IPS DF 19.7 (cell line): ENCODE measurements around the gene CPA5.

ENCODE experiments used
- DNase-seq: peaks from one replicate; pipeline ENCODE4 v3.0.0-alpha.2; 2013; ENCODE audit warnings: low read depth, low spot score

CPA5 gene

GRCh38 chr7:130332259-130333053, 12.2 kb upstream of the CPA5 start:
- no peak for DNase-seq

GRCh38 chr7:130333832-130334231, 10.8 kb upstream of the CPA5 start:
- DNase-seq: no peak

GRCh38 chr7:130334274-130334673, 10.3 kb upstream of the CPA5 start:
- DNase-seq: no peak

GRCh38 chr7:130337410-130337971, 7.1 kb upstream of the CPA5 start:
- DNase-seq: no peak

GRCh38 chr7:130338233-130338632, 6.4 kb upstream of the CPA5 start:
- no peak for DNase-seq

GRCh38 chr7:130341882-130342281, 2.7 kb upstream of the CPA5 start:
- DNase-seq: no peak

DNA sequence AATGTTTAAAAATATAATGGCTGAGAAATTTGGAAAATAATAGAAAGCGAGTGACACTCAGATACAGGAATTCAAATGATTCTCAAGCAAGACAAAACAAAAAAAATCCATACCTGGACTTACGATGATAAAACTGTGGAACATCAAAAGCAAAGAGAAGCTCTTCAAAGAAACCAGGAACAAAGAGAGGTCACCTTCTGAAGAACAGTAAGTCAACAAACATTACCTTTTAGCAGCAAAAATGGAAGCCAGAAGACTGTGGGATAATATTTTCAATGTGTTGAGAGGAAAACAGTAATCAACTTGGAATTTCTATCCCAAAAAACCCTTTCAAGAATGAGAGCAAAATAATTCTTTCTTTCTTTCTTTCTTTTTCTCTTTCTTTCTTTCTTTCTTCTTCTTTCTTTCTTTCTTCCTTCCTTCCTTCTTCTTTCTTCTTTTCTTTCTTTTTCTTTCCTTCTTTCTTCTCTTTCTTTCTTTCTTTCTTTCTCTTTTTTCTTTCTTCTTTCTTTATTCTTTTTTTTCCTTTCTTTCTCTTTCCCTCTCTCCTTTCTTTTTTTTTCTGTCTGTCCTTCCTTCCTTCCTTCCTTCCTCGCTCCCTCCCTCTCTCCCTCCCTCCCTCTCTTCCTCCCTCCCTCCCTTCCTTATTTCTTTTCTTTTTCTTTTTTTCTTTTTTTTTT, 1.8 kb upstream of the CPA5 start:
- DNase-seq: no peak

- DNase-seq: no peak
These were observed 520 bp downstream of the CPA5 start for GRCh38 chr7:130345136-130345535.

DNA sequence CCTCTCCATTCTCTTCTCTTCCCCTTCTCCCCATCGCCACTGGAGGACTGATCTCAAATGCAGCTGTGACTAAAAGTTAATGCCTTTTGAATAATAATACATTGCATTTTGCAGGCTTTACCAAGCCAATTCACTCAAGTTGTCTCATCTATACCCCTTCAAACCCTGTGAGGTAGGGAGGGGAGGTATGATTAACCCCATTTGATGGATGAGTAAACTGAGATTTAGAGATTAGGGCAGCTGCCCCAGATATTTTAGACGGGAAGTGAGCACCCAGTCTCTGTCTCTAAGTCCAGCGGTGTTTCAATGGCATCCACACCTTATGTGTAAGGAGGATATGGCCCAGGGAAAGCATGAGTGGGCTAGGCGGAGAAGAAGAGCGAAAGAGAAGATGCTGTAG, 1.1 kb downstream of the CPA5 start:
- no peak for DNase-seq

DNA sequence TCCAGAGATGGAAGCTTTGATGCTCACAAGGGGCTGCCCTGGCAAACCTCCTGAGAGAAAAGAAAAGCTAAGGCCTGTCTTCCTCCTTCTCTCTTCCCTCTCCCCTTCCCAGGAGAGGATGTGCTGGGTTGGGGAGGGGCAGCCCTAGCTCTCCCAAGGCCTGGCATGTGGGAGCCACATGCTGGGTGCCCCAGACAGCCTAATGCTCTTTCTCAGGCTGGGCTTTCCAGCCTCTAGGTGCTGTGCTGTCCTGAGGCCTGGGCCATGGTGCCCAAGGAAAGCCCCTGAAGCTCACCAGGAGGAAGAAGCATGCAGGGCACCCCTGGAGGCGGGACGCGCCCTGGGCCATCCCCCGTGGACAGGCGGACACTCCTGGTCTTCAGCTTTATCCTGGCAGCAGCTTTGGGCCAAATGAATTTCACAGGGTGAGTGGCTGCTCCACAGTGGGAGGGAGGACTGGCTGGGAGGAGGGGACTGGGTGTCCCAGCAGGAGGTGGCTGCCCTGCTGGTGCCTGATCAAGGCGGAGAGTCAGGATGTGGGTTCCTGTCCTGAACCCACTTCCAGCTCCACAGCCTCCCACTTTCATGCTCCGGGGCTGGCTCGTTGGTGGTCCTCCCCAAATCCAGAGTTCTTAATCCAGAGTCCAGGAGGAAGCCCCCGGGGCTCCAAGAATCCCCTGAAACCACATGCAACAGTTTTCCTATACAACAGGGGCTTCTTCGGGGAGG, 1.7 kb downstream of the CPA5 start:
- no peak for DNase-seq

GRCh38 chr7:130346941-130347340, 2.3 kb downstream of the CPA5 start:
- no peak for DNase-seq

DNA sequence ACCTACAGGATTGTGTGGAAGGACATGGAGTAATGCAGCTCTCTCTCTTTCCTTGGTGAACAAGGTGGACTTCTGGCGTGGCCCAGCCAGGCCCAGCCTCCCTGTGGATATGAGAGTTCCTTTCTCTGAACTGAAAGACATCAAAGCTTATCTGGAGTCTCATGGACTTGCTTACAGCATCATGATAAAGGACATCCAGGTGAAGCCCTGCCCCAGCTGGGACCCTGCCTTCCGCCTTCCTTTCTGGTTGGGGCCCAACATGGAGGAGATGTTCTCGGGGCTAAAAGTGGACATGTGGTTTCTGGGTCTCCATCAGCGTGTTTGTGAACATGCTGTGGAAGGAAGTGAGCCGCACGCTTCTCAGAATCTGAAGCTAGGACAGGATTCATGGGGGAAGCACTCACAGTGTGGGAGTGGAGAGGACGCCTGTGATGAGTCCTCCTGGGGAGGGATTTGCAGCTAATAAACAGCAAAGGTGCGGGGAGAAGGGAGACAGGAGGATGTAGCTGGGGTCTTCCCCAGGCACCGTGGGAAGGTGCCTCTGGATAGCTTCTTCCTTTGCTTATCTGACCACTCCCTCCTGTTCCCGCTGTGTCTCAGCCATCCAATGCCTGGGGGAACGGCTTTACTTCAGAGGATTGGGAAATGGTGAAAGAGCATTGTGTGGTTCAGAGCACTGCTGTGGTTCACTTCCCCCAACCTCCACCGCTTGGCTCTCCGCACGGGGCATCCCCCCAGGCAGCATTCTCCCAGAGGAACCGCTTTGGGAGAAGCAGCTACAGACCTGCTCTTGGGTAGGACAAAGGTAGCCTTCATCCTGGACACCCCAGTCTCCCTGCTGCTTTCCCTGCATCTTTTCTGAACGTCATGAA, 5.5 kb downstream of the CPA5 start:
- no peak for DNase-seq

DNA sequence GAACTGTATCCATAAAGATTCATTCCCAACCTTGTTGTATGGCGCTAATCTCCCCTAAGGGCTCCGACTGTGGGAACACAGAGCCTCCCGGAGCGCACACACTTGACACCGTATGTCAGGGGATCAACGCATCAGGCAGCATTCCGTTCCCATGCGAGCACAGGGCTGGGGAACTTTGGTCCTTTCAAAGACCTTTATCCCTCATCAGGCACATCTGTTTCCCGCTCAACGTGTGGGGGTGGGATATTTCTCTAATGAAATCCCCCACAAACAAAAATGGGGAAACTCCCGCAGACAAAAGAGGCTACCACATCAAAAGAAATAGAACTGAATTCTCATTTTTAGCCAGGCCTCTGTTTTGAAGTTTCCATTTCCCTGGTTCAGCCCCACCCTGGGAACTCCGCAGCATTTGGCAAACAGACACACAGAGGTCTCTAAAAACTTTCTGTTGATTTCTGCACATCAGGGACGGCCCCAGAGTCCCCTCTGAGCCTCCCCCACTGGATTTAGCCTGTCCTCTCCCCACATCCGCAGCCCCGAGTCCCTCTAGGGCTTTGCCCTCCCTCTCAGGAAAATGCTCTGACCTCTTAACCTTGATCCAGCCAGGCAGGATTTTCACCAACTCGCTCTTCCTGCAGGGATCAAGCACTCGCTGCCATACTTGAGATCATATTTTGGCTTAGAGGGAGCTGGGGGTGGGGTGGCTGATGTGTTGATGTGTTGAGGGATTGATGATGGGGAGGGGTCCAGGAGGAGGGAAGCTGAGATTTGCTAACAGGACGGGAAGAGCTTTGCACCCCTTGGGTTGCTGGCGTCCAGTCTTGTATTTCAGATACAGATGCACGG, 6.6 kb downstream of the CPA5 start:
- no peak for DNase-seq

- DNase-seq: no peak
These were observed 7.1 kb downstream of the CPA5 start for GRCh38 chr7:130351791-130352090.

- no peak for DNase-seq
These were observed 7.8 kb downstream of the CPA5 start for GRCh38 chr7:130352194-130353074.

- DNase-seq: no peak
These were observed 8.6 kb downstream of the CPA5 start for GRCh38 chr7:130353196-130353595.

DNA sequence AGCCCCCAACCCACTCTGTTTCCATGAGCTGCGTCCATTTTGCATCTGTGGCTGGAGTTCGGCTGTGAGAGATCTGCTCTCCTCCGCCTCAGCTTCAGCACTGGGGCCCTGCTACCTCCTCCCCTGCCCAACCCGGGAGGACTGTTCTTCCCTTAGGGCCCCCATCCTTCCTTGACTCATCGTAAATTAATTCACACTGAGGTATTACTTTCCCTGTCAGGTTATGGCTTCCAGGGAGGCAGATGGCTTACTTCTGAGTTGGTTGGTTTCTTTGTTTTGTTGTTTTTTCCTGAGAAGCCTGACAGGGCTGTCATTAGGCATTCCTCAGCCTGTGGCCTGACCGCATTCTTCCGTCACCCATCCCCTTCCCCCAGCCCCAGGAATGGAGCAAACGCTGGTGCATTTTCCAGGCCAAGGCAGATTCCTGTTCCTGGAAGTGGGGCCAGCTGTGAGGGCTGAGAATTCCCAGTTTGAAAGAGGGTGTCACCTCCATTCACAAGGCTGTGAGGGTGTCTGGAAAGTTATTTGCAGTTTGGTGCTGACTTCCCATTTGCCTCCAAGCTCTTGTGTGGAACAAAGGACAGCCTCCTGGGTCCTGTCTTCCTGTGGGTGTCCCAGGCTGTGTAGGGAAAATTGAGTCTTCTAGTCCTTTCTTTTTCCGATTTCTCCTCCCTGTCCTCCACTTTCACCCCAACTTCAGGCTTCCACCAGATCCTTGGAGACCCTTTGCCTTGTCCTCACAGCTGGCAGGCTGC, 11.7 kb downstream of the CPA5 start:
- DNase-seq: no peak

DNA sequence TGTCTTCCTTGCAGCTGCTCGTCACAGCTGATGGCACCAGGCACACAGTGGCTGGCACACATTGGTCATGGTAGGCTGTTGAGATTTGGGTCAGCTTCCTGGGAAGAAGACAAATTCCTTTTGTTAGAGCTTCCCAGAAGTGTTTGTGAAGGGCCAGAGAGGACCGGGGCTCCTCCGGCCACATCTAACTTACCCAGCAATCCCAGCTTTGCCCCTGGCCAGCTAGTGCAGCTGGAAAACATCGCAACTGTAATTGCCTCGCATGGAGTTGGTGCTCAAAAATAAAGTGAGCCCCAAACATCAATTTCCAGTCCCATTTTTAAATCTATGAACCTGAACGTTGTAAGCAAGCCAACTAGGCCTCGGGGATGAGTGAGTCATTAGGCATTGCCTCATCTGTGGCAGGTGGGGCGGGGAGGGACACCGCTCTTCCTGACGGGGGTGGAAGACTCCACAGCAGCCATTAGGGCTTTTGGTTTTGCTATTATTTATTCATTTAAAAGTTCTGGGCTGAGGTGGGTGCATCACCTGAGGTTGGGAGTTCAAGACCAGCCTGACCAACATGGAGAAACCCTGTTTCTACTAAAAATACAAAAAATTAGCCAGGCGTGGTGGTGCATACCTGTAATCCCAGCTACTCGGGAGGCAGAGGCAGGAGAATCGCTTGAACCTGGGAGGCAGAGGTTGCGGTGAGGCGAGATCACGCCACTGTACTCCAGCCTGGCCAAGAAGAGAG, 12.4 kb downstream of the CPA5 start:
- no peak for DNase-seq
